Heart right ventricle (tissue), 16 donors: ENCODE data around the gene ABCD4. TPM values are rescaled to one million over a fixed set of nuclear protein-coding genes. Genes with fewer than 3 reads are reported as not detected.

Experiments
- ATAC-seq, 8 donors: fragments of 200-7000 bp; cut with Tn5 transposase; one replicate each; pipeline ENCODE4 v1.9.1; 2020; ENCODE audit warnings: mild to moderate bottlenecking in 8 of 8, moderate library complexity in 8 of 8, moderate number of reproducible peaks in 1 of 8
- DNase-seq, 2 donors: peaks; one replicate each; pipeline ENCODE4 v3.0.0-alpha.2; 2020
- H3K27ac ChIP-seq, 10 donors: fragments of 200-600 bp; sonication (generic) in 2 of 10; one replicate each; pipeline versions ENCODE4 v1.5.0 to v1.8.0; 2020 to 2022; ENCODE audit warnings: mild to moderate bottlenecking in 3 of 10
- H3K27me3 ChIP-seq, 7 donors: fragments of 200-600 bp; one replicate each; pipeline ENCODE4 v1.8.0; 2021 to 2022; ENCODE audit warnings: mild to moderate bottlenecking in 2 of 7
- H3K36me3 ChIP-seq, 9 donors: fragments of 200-600 bp; sonication (generic) in 1 of 9; one replicate each; pipeline versions ENCODE4 v1.5.0 to v1.8.0; 2020 to 2022; ENCODE audit warnings: mild to moderate bottlenecking in 2 of 9
- H3K4me1 ChIP-seq, 9 donors: fragments of 200-600 bp; sonication (generic) in 1 of 9; one replicate each; pipeline versions ENCODE4 v1.5.0 to v1.8.0; 2020 to 2022; ENCODE audit warnings: mild to moderate bottlenecking in 4 of 9
- H3K4me3 ChIP-seq, 10 donors: fragments of 200-600 bp; sonication (generic) in 2 of 10; one replicate each; pipeline versions ENCODE4 v1.5.0 to v1.8.0; 2020 to 2022; ENCODE audit warnings: mild to moderate bottlenecking in 7 of 10, moderate library complexity in 2 of 10
- H3K9me3 ChIP-seq, 11 donors: fragments of 200-600 bp in 10 of 11; sonication (generic) in 2 of 11; one replicate each; pipeline versions ENCODE4 v1.5.0 to v1.8.0; 2013 to 2022; ENCODE audit warnings: mild to moderate bottlenecking in 2 of 11, control low read depth in 1 of 11, moderate library complexity in 1 of 11
- WGBS, 2 donors: extraction: QIAGEN DNeasy Blood & Tissue Kit; methylation state at CpG; one replicate each; pipeline ENCODE4 v1.1.7; 2013; ENCODE audit warnings: inconsistent platforms in 1 of 2; 5-methylcytosine and 5-hydroxymethylcytosine counted together
- intact Hi-C, 10 donors: fragments of 100-400 bp; cut with DNase I; formaldehyde crosslinking; loops; one replicate each; pipeline versions ENCODE4 v1.11.1 to v1.14.2; 2022
- polyA plus RNA-seq, 2 donors: library from polyadenylated mRNA; stranded (reverse); fragments of 200-250 nt; gene quantifications; one replicate each; pipeline ENCODE4 v1.2.3, GENCODE V29; 2013
- total RNA-seq, 10 donors: library from RNA; stranded (reverse); fragmentation: NEBNext Ultra II Directional in 3 of 10; extraction: Animal tissue kit (Norgen Biotek cat#: 25700) in 3 of 10; gene quantifications; one replicate each; pipeline versions ENCODE4 v1.2.1 to v1.2.4, GENCODE V29; 2021 to 2023
- TF ChIP-seq, protein P1 (sequence below), 9 donors: fragments of 200-600 bp; sonication (generic) in 2 of 9; IDR thresholded peaks; one replicate each; pipeline versions ENCODE4 v1.5.0 to v1.8.0; 2021 to 2022; ENCODE audit warnings: antibody characterized with exemption in 9 of 9, mild to moderate bottlenecking in 5 of 9, moderate library complexity in 1 of 9
- donor health status: Arrhythmogenic right ventricular cardiomyopathy.
- donor health status: ischemic (EF 13 %, LVEDD 7.1; RV severe dilation, severe dysfunction).
- donor health status: healthy with polysubstance abuse.
- donor health status: DM: no; HTN: yes; CAD: no.
- donor health status: DM: no; HTN: no; CAD: no.
- donor health status: ischemic (EF 25% LVEDD 6.9; RV normal size, moderate dysfunction).
- donor health status: ischemic (EF 25% LVEDD 5.7; RV mildly dilated, moderate dysfunction).
- donor health status: healthy.
- donor health status: DM: yes; HTN: yes; CAD: no.
- donor health status: Ischemic cardiomyopathy.
- donor health status: ischemic (EF 35%, LVEDD 5.7; RV mildly dilated, moderate dysfunction).
- donor health status: nonischemic (EF 11% LVEDD 7.7; RV severe dilation, severe dysfunction).
- donor health status: DM: yes; HTN: yes; CAD: no.
- donor health status: PGD.
- donor health status: ischemic (EF 29% LVEDD 5.4; RV normal size, mild dysfunction).
- donor health status: nonischemic (EF 23%, LVEDD 6.1; RV moderate dilation, normal function).

Gene ABCD4
- total and polyA plus RNA-seq, 12 donors, result 17.8 to 76.4 (median 22.0) TPM

DNA sequence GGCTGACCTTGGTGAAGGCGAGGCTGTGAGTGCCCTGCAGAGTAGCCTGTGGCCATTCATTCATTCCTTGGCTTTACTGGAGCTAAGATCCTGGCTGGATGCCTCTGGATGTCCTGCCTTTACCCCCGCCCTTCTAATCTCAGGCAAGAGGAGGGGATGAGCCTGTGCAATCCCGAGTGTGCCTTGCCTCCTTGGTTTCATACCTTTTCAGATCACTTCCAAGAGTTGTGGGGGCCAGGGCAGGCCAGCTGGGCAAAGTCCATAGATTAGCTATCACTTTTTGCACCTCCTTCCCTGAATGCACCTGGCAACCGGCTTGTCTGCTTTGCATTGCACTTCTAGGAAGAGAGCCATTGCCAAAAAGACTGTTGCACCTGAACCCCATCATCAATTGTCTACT, 47.0 kb upstream of the ABCD4 start:
- Histone ChIP-seq H3K9me3 (no peaks in the 10 kb centered on the region), H3K36me3 (no peaks in the 10 kb centered on the region), H3K4me3 (no peak overlapping the region), H3K27me3 (peaks cover 3 to 67% (median 30%) of the 10 kb centered on the region in 7 donors), H3K27ac (no peak overlapping the region), H3K4me1 (no peaks in the 10 kb centered on the region)
- DNase-seq (no peak), ATAC-seq (no peak)
- 54 to 57% methylated on average over 4 of the region's 4 CpGs for WGBS, 2 donors
- intact Hi-C loops, result no loop called here
- TF ChIP-seq, protein P1, sequence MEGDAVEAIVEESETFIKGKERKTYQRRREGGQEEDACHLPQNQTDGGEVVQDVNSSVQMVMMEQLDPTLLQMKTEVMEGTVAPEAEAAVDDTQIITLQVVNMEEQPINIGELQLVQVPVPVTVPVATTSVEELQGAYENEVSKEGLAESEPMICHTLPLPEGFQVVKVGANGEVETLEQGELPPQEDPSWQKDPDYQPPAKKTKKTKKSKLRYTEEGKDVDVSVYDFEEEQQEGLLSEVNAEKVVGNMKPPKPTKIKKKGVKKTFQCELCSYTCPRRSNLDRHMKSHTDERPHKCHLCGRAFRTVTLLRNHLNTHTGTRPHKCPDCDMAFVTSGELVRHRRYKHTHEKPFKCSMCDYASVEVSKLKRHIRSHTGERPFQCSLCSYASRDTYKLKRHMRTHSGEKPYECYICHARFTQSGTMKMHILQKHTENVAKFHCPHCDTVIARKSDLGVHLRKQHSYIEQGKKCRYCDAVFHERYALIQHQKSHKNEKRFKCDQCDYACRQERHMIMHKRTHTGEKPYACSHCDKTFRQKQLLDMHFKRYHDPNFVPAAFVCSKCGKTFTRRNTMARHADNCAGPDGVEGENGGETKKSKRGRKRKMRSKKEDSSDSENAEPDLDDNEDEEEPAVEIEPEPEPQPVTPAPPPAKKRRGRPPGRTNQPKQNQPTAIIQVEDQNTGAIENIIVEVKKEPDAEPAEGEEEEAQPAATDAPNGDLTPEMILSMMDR (IDR thresholded peaks at IDR 0.05), result no peak

GRCh38 chr14:74348735-74349463, 46.2 kb upstream of the ABCD4 start:
- H3K9me3 ChIP-seq, result no peaks in the 10 kb centered on the region
- H3K27me3 ChIP-seq, result peaks cover 3 to 64% (median 30%) of the 10 kb centered on the region in 7 donors
- TF ChIP-seq, protein P1 (IDR thresholded peaks at IDR 0.05), result no peak
- 47 to 49% methylated on average over 16 to 17 of the region's 17 CpGs for WGBS, 2 donors
- intact Hi-C loops, result no loop called here
- H3K4me3 ChIP-seq, result no peak overlapping the region
- DNase-seq, result no peak
- no peaks in the 10 kb centered on the region for H3K36me3 ChIP-seq
- ATAC-seq, result no peak
- H3K4me1 ChIP-seq, result no peaks in the 10 kb centered on the region
- H3K27ac ChIP-seq, result no peak overlapping the region

GRCh38 chr14:74348241-74348734, 45.6 kb upstream of the ABCD4 start, which contains the start of gene VRTN:
Gene VRTN (plus strand): TSS chr14:74348471. CDS start chr14:74356784, 8,313 bp downstream.
- Histone ChIP-seq H3K4me1 (no peaks in the 10 kb centered on the region), H3K4me3 (no peak within 1 kb of the TSS), H3K27me3 (peaks cover 3 to 65% (median 34%) of the 10 kb centered on the region in 7 donors), H3K9me3 (no peaks in the 10 kb centered on the region), H3K27ac (no peak within 1 kb of the TSS), H3K36me3 (no peaks in the 10 kb centered on the region)
- intact Hi-C loops, result no loop called here
- WGBS, 2 donors, result 47 to 52% methylated on average over 12 of the region's 12 CpGs
- DNase-seq (no peak), ATAC-seq (no peak)
- TF ChIP-seq, protein P1 (IDR thresholded peaks at IDR 0.05), result no peak

DNA sequence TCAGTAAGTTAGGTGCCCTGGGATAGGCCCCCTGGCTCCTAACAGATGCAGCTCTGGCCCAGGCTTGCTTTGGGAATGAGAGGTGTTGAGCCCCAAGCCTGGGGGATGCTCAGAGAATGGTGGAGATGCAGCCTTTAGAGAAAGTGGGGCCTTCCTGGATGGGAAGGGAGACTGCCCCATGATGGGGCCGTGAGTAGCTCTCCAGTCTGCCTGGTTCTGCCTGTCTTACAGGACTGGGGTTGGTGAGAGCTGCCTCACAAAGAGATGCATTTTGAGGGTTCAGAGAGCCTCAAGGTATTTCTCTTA, 45.0 kb upstream of the ABCD4 start:
- Histone ChIP-seq H3K27me3 (peaks cover 3 to 60% (median 32%) of the 10 kb centered on the region in 7 donors), H3K9me3 (no peaks in the 10 kb centered on the region), H3K27ac (no peak overlapping the region), H3K4me3 (no peak overlapping the region), H3K4me1 (no peaks in the 10 kb centered on the region), H3K36me3 (no peaks in the 10 kb centered on the region)
- no peak for ATAC-seq
- 55 to 61% methylated on average over 1 of the region's 1 CpG for WGBS, 2 donors
- TF ChIP-seq, protein P1 (IDR thresholded peaks at IDR 0.05), result no peak
- intact Hi-C loops, result no loop called here
- DNase-seq, result no peak
